WTC11 (cell line): ENCODE measurements around the gene ATAD2B. TPM values are rescaled to one million over a fixed set of nuclear protein-coding genes. Genes with fewer than 3 reads are reported as not detected.

Experiments used
- ATAC-seq: fragments of 200-7000 bp; cut with Tn5 transposase; 2 replicates; pipeline ENCODE4 v1.10.0; 2021; ENCODE audit warnings: mild to moderate bottlenecking, moderate library complexity
- CTCF ChIA-PET: fragments of 300-600 bp; sonication (Branson Sonifier 250); formaldehyde crosslinking; loops from one replicate; lab custom pipeline; 2021; ENCODE audit warnings: antibody characterized with exemption; lab: Charles Lee
- POLR2A ChIA-PET: fragments of 350-600 bp; sonication (Branson Sonifier 250); formaldehyde crosslinking; loops from one replicate; lab custom pipeline; 2021; ENCODE audit warnings: antibody characterized with exemption; lab: Charles Lee
- DNase-seq: peaks from one replicate; pipeline ENCODE4 v3.0.0; 2021; ENCODE audit warnings: low spot score
- H3K27ac Mint-ChIP-seq: 2 replicates; pipeline ENCODE4 v1.8.0; 2021; ENCODE audit warnings: mixed read lengths
- H3K27me3 Mint-ChIP-seq: 2 replicates; pipeline ENCODE4 v1.8.0; 2021; ENCODE audit warnings: low read depth, mild to moderate bottlenecking, moderate library complexity, mixed read lengths
- H3K36me3 Mint-ChIP-seq: 2 replicates; pipeline ENCODE4 v1.8.0; 2021; ENCODE audit warnings: mixed read lengths
- H3K4me1 Mint-ChIP-seq: 2 replicates; pipeline ENCODE4 v1.8.0; 2022; ENCODE audit warnings: mixed read lengths
- H3K4me3 Mint-ChIP-seq: 2 replicates; pipeline ENCODE4 v1.8.0; 2021; ENCODE audit warnings: mild to moderate bottlenecking, moderate library complexity, mixed read lengths
- H3K9me3 Mint-ChIP-seq: 2 replicates; pipeline ENCODE4 v1.8.0; 2021; ENCODE audit warnings: mixed read lengths
- ATF1 ChIP-seq: sonication (generic); formaldehyde crosslinking; IDR thresholded peaks from 2 replicates; pipeline ENCODE4 v1.8.1; 2023; ENCODE audit warnings: mild to moderate bottlenecking, moderate library complexity, missing genetic modification reagents
- CBFB ChIP-seq: sonication (generic); formaldehyde crosslinking; IDR thresholded peaks from 2 replicates; pipeline ENCODE4 v1.8.1; 2022; ENCODE audit warnings: mild to moderate bottlenecking, low read depth, missing genetic modification reagents
- CREM ChIP-seq: sonication (generic); formaldehyde crosslinking; IDR thresholded peaks from 2 replicates; pipeline ENCODE4 v1.8.1; 2022; ENCODE audit warnings: mild to moderate bottlenecking, missing genetic modification reagents, moderate library complexity
- ETV6 ChIP-seq: sonication (generic); formaldehyde crosslinking; IDR thresholded peaks from 2 replicates; pipeline ENCODE4 v1.8.1; 2022; ENCODE audit warnings: mild to moderate bottlenecking, missing genetic modification reagents
- FOXK1 ChIP-seq: sonication (generic); formaldehyde crosslinking; IDR thresholded peaks from 2 replicates; pipeline ENCODE4 v1.8.0; 2022; ENCODE audit warnings: mild to moderate bottlenecking, moderate library complexity, missing genetic modification reagents
- FOXP1 ChIP-seq: sonication (generic); formaldehyde crosslinking; IDR thresholded peaks from 2 replicates; pipeline ENCODE4 v1.8.0; 2022; ENCODE audit warnings: missing genetic modification reagents, mild to moderate bottlenecking, moderate library complexity, borderline replicate concordance
- JAZF1 ChIP-seq: fragments of 250-450 bp; sonication (Bioruptor Pico); IDR thresholded peaks from 2 replicates; pipeline ENCODE4 v1.9.0; 2021; ENCODE audit warnings: moderate library complexity, mild to moderate bottlenecking, inconsistent platforms
- NFYB ChIP-seq: sonication (generic); formaldehyde crosslinking; conservative IDR thresholded peaks from 2 replicates; pipeline ENCODE4 v1.8.0; 2022; ENCODE audit warnings: low read depth, missing genetic modification reagents
- PRRX2 ChIP-seq: fragments of 250-450 bp; sonication (Bioruptor Pico); IDR thresholded peaks from 2 replicates; pipeline ENCODE4 v1.8.0; 2021; ENCODE audit warnings: mild to moderate bottlenecking
- ZNF121 ChIP-seq: sonication (generic); formaldehyde crosslinking; IDR thresholded peaks from 2 replicates; pipeline ENCODE4 v1.8.0; 2023; ENCODE audit warnings: missing genetic modification reagents
- ZNF138 ChIP-seq: sonication (generic); formaldehyde crosslinking; conservative IDR thresholded peaks from 2 replicates; pipeline ENCODE4 v1.8.1; 2022; ENCODE audit warnings: mild to moderate bottlenecking, moderate library complexity, missing genetic modification reagents
- ZNF232 ChIP-seq: sonication (generic); formaldehyde crosslinking; IDR thresholded peaks from 2 replicates; pipeline ENCODE4 v1.8.0; 2022; ENCODE audit warnings: mild to moderate bottlenecking, missing genetic modification reagents
- ZNF423 ChIP-seq: fragments of 250-450 bp; sonication (Bioruptor Pico); IDR thresholded peaks from 2 replicates; pipeline ENCODE4 v2.1.2; 2022; ENCODE audit warnings: mild to moderate bottlenecking, moderate library complexity
- total RNA-seq: library from RNA; stranded (reverse); gene quantifications from 3 replicates; pipeline ENCODE4 v1.2.3, GENCODE V29; 2021
- TF ChIP-seq, protein P1 (sequence below): fragments of 250-450 bp; sonication (Bioruptor Pico); IDR thresholded peaks from 2 replicates; pipeline ENCODE4 v1.8.0; 2021; ENCODE audit warnings: mild to moderate bottlenecking
- TF ChIP-seq, protein P2 (sequence below): sonication (generic); formaldehyde crosslinking; IDR thresholded peaks from 2 replicates; pipeline ENCODE4 v1.8.1; 2023; ENCODE audit warnings: mild to moderate bottlenecking, missing genetic modification reagents, borderline replicate concordance
- TF ChIP-seq, protein P3 (sequence below): sonication (generic); formaldehyde crosslinking; IDR thresholded peaks from 2 replicates; pipeline ENCODE4 v1.8.1; 2022; ENCODE audit warnings: mild to moderate bottlenecking, moderate library complexity, missing genetic modification reagents
- TF ChIP-seq, protein P4 (sequence below): sonication (generic); formaldehyde crosslinking; IDR thresholded peaks from 2 replicates; pipeline ENCODE4 v1.8.0; 2022; ENCODE audit warnings: mild to moderate bottlenecking, missing genetic modification reagents
- TF ChIP-seq, protein P5 (sequence below): sonication (generic); formaldehyde crosslinking; IDR thresholded peaks from 2 replicates; pipeline ENCODE4 v1.8.1; 2023; ENCODE audit warnings: mild to moderate bottlenecking, moderate library complexity, missing genetic modification reagents
- TF ChIP-seq, protein P6 (sequence below): sonication (generic); formaldehyde crosslinking; IDR thresholded peaks from 2 replicates; pipeline ENCODE4 v1.8.1; 2023; ENCODE audit warnings: mild to moderate bottlenecking, missing genetic modification reagents, moderate library complexity
- TF ChIP-seq, protein P7 (sequence below): sonication (generic); formaldehyde crosslinking; IDR thresholded peaks from 2 replicates; pipeline ENCODE4 v1.8.0; 2023; ENCODE audit warnings: missing genetic modification reagents
- TF ChIP-seq, protein P8 (sequence below): fragments of 250-450 bp; sonication (Bioruptor Pico); IDR thresholded peaks from 2 replicates; pipeline ENCODE4 v1.9.0; 2021; ENCODE audit warnings: mild to moderate bottlenecking
- TF ChIP-seq, protein P9 (sequence below): sonication (generic); formaldehyde crosslinking; IDR thresholded peaks from 2 replicates; pipeline ENCODE4 v1.8.0; 2022; ENCODE audit warnings: mild to moderate bottlenecking, missing genetic modification reagents
- TF ChIP-seq, protein P10 (sequence below): sonication (generic); formaldehyde crosslinking; IDR thresholded peaks from 2 replicates; pipeline ENCODE4 v1.8.0; 2022; ENCODE audit warnings: mild to moderate bottlenecking, missing genetic modification reagents

The ATAD2B gene
- total RNA-seq, 1 experiment from 2014 or later: 21.5 TPM

DNA sequence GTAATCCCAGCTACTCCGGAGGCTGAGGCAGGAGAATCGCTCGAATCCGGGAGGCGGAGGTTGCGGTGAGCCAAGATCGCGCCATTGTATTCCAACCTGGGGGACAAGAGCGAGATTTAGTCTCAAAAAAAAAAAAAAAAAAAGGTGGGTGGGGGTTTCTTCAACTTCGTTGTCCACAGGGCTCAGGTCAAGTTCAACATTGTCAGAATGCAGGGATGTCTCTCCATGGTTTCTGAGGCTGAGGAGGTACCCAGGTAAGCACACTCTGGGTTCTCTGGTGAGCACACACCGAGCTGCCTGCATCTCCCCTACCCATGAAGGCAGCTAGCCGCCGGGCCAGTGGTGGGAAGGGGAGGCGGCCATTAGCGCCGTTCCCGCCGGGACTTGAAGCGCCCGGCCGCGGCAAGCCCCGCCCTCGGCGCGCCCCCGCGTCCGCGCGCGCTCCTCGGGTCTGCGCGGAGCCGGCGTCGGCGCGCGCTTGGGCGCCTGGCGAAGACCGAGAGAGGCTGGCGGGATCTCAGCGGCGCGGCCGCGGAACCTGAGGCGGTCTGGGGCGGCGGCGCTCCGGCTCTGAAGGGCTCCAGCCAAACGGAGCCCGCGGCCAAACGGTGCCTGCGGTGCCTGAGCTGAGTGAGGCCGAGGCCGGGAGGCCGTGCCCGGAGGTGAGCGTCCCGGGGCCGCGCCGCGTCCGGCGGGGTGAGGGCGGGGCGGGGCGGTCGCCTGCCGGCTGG is 13.2 kb upstream of the ATAD2B start, which contains the start of gene UBXN2A:
UBXN2A (plus strand) TSS at position 477 of the 731 bp plus-strand sequence. CDS start 17,852 bp downstream, outside the sequence.
- peaks cover 28% of the 10 kb centered on the region for H3K4me1 Mint-ChIP-seq
- ChIA-PET POLR2A (interaction anchor here (0.7 to 3.0 kb wide), 3 partner anchors 13 to 111 kb away, joined by 3 to 83 read pairs (median 4); partner anchors contain the start of gene ATAD2B), CTCF (interaction anchor here (0.5 to 2.2 kb wide), 2 partner anchors 13 to 22 kb away, joined by 3 to 43 read pairs; partner anchors contain the start of gene ATAD2B)
- no peaks in the 10 kb centered on the region for H3K9me3 Mint-ChIP-seq
- DNase-seq (peak; percentile 76), ATAC-seq (peak; percentile 76)
- H3K36me3 Mint-ChIP-seq: peaks cover 10% of the 10 kb centered on the region
- H3K4me3 Mint-ChIP-seq: peak within 1 kb of the TSS; percentile 88
- peak within 1 kb of the TSS; percentile 91 for H3K27ac Mint-ChIP-seq
- H3K27me3 Mint-ChIP-seq: no peaks in the 10 kb centered on the region; the same call in 1 of the 2 replicates
- TF ChIP-seq, protein P1, sequence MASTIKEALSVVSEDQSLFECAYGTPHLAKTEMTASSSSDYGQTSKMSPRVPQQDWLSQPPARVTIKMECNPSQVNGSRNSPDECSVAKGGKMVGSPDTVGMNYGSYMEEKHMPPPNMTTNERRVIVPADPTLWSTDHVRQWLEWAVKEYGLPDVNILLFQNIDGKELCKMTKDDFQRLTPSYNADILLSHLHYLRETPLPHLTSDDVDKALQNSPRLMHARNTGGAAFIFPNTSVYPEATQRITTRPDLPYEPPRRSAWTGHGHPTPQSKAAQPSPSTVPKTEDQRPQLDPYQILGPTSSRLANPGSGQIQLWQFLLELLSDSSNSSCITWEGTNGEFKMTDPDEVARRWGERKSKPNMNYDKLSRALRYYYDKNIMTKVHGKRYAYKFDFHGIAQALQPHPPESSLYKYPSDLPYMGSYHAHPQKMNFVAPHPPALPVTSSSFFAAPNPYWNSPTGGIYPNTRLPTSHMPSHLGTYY (CRISPR knock-in tag): no peak
- TF ChIP-seq FOXK1 (0 out of 2 replicates have a peak, but pooled peaks have one; percentile 37), ETV6 (peak; percentile 61), ZNF232 (CRISPR knock-in tag) (0 out of 2 replicates have a peak, but pooled peaks have one; percentile 4), PRRX2 (CRISPR knock-in tag) (peak; percentile 54; the same call in 1 of the 2 replicates), CREM (CRISPR knock-in tag) (peak; percentile 60; the same call in 1 of the 2 replicates), ZNF138 (CRISPR knock-in tag) (0 out of 2 replicates have a peak, but pooled peaks have one; percentile 25), FOXP1 (CRISPR knock-in tag) (peak; percentile 88), CBFB (CRISPR knock-in tag) (peak; percentile 72; the same call in 1 of the 2 replicates), ZNF121 (CRISPR knock-in tag) (no peak), JAZF1 (no peak), ATF1 (no peak), NFYB (CRISPR knock-in tag) (peak; percentile 21; the same call in 1 of the 2 replicates), ZNF423 (peak; percentile 38; the same call in 1 of the 2 replicates)
- TF ChIP-seq, protein P2, sequence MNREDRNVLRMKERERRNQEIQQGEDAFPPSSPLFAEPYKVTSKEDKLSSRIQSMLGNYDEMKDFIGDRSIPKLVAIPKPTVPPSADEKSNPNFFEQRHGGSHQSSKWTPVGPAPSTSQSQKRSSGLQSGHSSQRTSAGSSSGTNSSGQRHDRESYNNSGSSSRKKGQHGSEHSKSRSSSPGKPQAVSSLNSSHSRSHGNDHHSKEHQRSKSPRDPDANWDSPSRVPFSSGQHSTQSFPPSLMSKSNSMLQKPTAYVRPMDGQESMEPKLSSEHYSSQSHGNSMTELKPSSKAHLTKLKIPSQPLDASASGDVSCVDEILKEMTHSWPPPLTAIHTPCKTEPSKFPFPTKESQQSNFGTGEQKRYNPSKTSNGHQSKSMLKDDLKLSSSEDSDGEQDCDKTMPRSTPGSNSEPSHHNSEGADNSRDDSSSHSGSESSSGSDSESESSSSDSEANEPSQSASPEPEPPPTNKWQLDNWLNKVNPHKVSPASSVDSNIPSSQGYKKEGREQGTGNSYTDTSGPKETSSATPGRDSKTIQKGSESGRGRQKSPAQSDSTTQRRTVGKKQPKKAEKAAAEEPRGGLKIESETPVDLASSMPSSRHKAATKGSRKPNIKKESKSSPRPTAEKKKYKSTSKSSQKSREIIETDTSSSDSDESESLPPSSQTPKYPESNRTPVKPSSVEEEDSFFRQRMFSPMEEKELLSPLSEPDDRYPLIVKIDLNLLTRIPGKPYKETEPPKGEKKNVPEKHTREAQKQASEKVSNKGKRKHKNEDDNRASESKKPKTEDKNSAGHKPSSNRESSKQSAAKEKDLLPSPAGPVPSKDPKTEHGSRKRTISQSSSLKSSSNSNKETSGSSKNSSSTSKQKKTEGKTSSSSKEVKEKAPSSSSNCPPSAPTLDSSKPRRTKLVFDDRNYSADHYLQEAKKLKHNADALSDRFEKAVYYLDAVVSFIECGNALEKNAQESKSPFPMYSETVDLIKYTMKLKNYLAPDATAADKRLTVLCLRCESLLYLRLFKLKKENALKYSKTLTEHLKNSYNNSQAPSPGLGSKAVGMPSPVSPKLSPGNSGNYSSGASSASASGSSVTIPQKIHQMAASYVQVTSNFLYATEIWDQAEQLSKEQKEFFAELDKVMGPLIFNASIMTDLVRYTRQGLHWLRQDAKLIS (CRISPR knock-in tag): no peak
- TF ChIP-seq, protein P3, sequence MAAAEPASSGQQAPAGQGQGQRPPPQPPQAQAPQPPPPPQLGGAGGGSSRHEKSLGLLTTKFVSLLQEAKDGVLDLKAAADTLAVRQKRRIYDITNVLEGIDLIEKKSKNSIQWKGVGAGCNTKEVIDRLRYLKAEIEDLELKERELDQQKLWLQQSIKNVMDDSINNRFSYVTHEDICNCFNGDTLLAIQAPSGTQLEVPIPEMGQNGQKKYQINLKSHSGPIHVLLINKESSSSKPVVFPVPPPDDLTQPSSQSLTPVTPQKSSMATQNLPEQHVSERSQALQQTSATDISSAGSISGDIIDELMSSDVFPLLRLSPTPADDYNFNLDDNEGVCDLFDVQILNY (CRISPR knock-in tag): peak; percentile 84
- TF ChIP-seq, protein P4, sequence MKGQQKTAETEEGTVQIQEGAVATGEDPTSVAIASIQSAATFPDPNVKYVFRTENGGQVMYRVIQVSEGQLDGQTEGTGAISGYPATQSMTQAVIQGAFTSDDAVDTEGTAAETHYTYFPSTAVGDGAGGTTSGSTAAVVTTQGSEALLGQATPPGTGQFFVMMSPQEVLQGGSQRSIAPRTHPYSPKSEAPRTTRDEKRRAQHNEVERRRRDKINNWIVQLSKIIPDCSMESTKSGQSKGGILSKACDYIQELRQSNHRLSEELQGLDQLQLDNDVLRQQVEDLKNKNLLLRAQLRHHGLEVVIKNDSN: 0 out of 2 replicates have a peak, but pooled peaks have one; percentile 13
- TF ChIP-seq, protein P5, sequence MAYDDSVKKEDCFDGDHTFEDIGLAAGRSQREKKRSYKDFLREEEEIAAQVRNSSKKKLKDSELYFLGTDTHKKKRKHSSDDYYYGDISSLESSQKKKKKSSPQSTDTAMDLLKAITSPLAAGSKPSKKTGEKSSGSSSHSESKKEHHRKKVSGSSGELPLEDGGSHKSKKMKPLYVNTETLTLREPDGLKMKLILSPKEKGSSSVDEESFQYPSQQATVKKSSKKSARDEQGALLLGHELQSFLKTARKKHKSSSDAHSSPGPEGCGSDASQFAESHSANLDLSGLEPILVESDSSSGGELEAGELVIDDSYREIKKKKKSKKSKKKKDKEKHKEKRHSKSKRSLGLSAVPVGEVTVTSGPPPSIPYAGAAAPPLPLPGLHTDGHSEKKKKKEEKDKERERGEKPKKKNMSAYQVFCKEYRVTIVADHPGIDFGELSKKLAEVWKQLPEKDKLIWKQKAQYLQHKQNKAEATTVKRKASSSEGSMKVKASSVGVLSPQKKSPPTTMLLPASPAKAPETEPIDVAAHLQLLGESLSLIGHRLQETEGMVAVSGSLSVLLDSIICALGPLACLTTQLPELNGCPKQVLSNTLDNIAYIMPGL: 0 out of 2 replicates have a peak, but pooled peaks have one; percentile 35
- TF ChIP-seq, protein P6, sequence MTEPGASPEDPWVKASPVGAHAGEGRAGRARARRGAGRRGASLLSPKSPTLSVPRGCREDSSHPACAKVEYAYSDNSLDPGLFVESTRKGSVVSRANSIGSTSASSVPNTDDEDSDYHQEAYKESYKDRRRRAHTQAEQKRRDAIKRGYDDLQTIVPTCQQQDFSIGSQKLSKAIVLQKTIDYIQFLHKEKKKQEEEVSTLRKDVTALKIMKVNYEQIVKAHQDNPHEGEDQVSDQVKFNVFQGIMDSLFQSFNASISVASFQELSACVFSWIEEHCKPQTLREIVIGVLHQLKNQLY: no peak
- TF ChIP-seq, protein P7, sequence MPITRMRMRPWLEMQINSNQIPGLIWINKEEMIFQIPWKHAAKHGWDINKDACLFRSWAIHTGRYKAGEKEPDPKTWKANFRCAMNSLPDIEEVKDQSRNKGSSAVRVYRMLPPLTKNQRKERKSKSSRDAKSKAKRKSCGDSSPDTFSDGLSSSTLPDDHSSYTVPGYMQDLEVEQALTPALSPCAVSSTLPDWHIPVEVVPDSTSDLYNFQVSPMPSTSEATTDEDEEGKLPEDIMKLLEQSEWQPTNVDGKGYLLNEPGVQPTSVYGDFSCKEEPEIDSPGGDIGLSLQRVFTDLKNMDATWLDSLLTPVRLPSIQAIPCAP (CRISPR knock-in tag): no peak
- TF ChIP-seq, protein P8, sequence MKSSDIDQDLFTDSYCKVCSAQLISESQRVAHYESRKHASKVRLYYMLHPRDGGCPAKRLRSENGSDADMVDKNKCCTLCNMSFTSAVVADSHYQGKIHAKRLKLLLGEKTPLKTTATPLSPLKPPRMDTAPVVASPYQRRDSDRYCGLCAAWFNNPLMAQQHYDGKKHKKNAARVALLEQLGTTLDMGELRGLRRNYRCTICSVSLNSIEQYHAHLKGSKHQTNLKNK (CRISPR knock-in tag): peak; percentile 34; the same call in 1 of the 2 replicates
- TF ChIP-seq, protein P9, sequence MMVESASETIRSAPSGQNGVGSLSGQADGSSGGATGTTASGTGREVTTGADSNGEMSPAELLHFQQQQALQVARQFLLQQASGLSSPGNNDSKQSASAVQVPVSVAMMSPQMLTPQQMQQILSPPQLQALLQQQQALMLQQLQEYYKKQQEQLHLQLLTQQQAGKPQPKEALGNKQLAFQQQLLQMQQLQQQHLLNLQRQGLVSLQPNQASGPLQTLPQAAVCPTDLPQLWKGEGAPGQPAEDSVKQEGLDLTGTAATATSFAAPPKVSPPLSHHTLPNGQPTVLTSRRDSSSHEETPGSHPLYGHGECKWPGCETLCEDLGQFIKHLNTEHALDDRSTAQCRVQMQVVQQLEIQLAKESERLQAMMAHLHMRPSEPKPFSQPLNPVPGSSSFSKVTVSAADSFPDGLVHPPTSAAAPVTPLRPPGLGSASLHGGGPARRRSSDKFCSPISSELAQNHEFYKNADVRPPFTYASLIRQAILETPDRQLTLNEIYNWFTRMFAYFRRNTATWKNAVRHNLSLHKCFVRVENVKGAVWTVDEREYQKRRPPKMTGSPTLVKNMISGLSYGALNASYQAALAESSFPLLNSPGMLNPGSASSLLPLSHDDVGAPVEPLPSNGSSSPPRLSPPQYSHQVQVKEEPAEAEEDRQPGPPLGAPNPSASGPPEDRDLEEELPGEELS (CRISPR knock-in tag): peak; percentile 69
- TF ChIP-seq, protein P10, sequence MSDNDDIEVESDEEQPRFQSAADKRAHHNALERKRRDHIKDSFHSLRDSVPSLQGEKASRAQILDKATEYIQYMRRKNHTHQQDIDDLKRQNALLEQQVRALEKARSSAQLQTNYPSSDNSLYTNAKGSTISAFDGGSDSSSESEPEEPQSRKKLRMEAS (CRISPR knock-in tag): no peak
